Measurements from ENCODE around the gene TRIM33. TPM values are rescaled to one million over a fixed set of nuclear protein-coding genes. Genes with fewer than 3 reads are reported as not detected.

Gene TRIM33
- total and polyA plus RNA-seq, 4 donors: 9.5 to 102 (median 18.8) TPM

GRCh38 chr1:114499478-114499877 is 11.5 kb downstream of the TRIM33 start:
- Histone ChIP-seq H3K4me1 (ENCODE audit: control insufficient read depth in 5 of 5, insufficient read depth in 5 of 5, low read length in 5 of 5) (peaks cover 0 to 28% (median 3%) of the 10 kb centered on the region in 5 donors), H3K36me3 (ENCODE audit: control insufficient read depth in 4 of 4, insufficient read depth in 4 of 4, low read length in 4 of 4) (no peaks in the 10 kb centered on the region), H3K27me3 (ENCODE audit: control insufficient read depth in 3 of 3, insufficient read depth in 3 of 3, low read length in 2 of 3) (no peaks in the 10 kb centered on the region), H3K27ac (ENCODE audit: low read depth in 1 of 2, low read length in 1 of 2) (no peak overlapping the region), H3K4me3 (no peak overlapping the region), H3K9ac (ENCODE audit: insufficient read depth in 1 of 2, low read length in 2 of 2) (no peak overlapping the region), H3K9me3 (ENCODE audit: control insufficient read depth in 4 of 4, insufficient read depth in 3 of 4, low read length in 3 of 4) (no peaks in the 10 kb centered on the region)
- TF ChIP-seq CTCF (IDR thresholded peaks at IDR 0.05; ENCODE audit: control extremely low read depth, extremely low read depth): no peak
- ATAC-seq (ENCODE audit: insufficient read depth, low FRiP score) (no peak), DNase-seq (no peak)

DNA sequence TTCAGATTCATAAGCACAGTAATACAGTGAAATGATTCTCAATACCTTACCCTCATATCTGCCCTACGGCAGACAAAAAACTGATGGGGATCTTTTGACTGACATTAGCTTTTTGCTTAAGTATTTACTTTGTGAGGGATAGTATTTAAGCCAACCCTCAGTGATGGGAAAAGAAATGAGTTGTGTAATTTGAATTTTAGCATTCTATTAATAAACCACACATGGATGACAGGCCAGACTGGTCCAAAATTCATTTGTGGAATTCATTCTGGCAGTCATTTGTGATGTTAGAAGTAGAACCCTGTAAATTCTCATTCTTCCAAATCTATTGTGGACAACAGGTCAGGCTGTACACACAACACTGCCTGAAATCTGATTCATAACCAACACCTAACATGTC is 14.9 kb downstream of the TRIM33 start:
- no peak for DNase-seq

GRCh38 chr1:114495486-114495885 is 15.5 kb downstream of the TRIM33 start:
- Histone ChIP-seq H3K36me3 (ENCODE audit: control insufficient read depth in 4 of 4, insufficient read depth in 4 of 4, low read length in 4 of 4) (peaks cover 0 to 4% (median 0%) of the 10 kb centered on the region in 4 donors), H3K4me1 (ENCODE audit: control insufficient read depth in 5 of 5, insufficient read depth in 5 of 5, low read length in 5 of 5) (peaks cover 0 to 18% (median 3%) of the 10 kb centered on the region in 5 donors), H3K9me3 (ENCODE audit: control insufficient read depth in 4 of 4, insufficient read depth in 3 of 4, low read length in 3 of 4) (peaks cover 0 to 12% (median 2%) of the 10 kb centered on the region in 4 donors), H3K4me3 (no peak overlapping the region), H3K27me3 (ENCODE audit: control insufficient read depth in 3 of 3, insufficient read depth in 3 of 3, low read length in 2 of 3) (no peaks in the 10 kb centered on the region), H3K27ac (ENCODE audit: low read depth in 1 of 2, low read length in 1 of 2) (no peak overlapping the region), H3K9ac (ENCODE audit: insufficient read depth in 1 of 2, low read length in 2 of 2) (no peak overlapping the region)
- WGBS, 2 donors: 55 to 72% methylated on average over 2 of the region's 2 CpGs
- DNase-seq (no peak), ATAC-seq (ENCODE audit: insufficient read depth, low FRiP score) (no peak)
- no peak for TF ChIP-seq CTCF (IDR thresholded peaks at IDR 0.05; ENCODE audit: control extremely low read depth, extremely low read depth)

More for the DNA sequence above, 14.9 kb downstream of the TRIM33 start:
- peaks cover 0 to 4% (median 0%) of the 10 kb centered on the region in 4 donors for H3K36me3 ChIP-seq (ENCODE audit: control insufficient read depth in 4 of 4, insufficient read depth in 4 of 4, low read length in 4 of 4)
- H3K4me3 ChIP-seq: no peak overlapping the region
- peaks cover 0 to 16% (median 3%) of the 10 kb centered on the region in 5 donors for H3K4me1 ChIP-seq (ENCODE audit: control insufficient read depth in 5 of 5, insufficient read depth in 5 of 5, low read length in 5 of 5)
- no peak for TF ChIP-seq CTCF (IDR thresholded peaks at IDR 0.05; ENCODE audit: control extremely low read depth, extremely low read depth)
- ATAC-seq (ENCODE audit: insufficient read depth, low FRiP score): no peak
- whole genome bisulfite sequencing, 2 donors: 54 to 77% methylated on average over 1 of the region's 1 CpG
- H3K9me3 ChIP-seq (ENCODE audit: control insufficient read depth in 4 of 4, insufficient read depth in 3 of 4, low read length in 3 of 4): peaks cover 0 to 8% (median 2%) of the 10 kb centered on the region in 4 donors
- no peak overlapping the region for H3K9ac ChIP-seq (ENCODE audit: insufficient read depth in 1 of 2, low read length in 2 of 2)
- no peaks in the 10 kb centered on the region for H3K27me3 ChIP-seq (ENCODE audit: control insufficient read depth in 3 of 3, insufficient read depth in 3 of 3, low read length in 2 of 3)
- H3K27ac ChIP-seq (ENCODE audit: low read depth in 1 of 2, low read length in 1 of 2): no peak overlapping the region

DNA sequence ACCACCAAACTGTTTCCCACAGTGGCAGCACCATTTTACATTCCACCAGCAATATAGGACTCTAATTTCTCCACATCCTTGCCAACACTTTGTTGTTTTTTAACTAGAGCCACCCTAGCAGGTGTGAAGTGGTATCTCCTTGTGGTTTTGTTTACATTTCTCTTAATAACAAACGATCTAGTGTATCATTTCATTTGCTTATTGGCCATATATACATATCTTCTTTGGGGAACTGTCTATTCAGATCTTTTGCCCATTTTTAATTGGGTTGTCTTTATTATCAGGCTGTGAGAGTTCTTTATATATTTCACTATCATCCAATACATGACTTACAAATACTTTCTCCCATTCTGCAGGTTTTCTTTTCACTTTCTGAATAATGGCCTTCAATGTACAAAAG is 18.0 kb downstream of the TRIM33 start:
- DNase-seq (no peak), ATAC-seq (ENCODE audit: insufficient read depth, low FRiP score) (no peak)
- Histone ChIP-seq H3K9ac (ENCODE audit: insufficient read depth in 1 of 2, low read length in 2 of 2) (no peak overlapping the region), H3K9me3 (ENCODE audit: control insufficient read depth in 4 of 4, insufficient read depth in 3 of 4, low read length in 3 of 4) (peaks cover 0 to 12% (median 2%) of the 10 kb centered on the region in 4 donors), H3K27ac (ENCODE audit: low read depth in 1 of 2, low read length in 1 of 2) (no peak overlapping the region), H3K4me1 (ENCODE audit: control insufficient read depth in 5 of 5, insufficient read depth in 5 of 5, low read length in 5 of 5) (peaks cover 0 to 24% (median 3%) of the 10 kb centered on the region in 5 donors), H3K27me3 (ENCODE audit: control insufficient read depth in 3 of 3, insufficient read depth in 3 of 3, low read length in 2 of 3) (no peaks in the 10 kb centered on the region), H3K4me3 (no peak overlapping the region), H3K36me3 (ENCODE audit: control insufficient read depth in 4 of 4, insufficient read depth in 4 of 4, low read length in 4 of 4) (peaks cover 0 to 4% (median 0%) of the 10 kb centered on the region in 4 donors)
- WGBS, 2 donors: 58 to 83% methylated on average over 1 of the region's 1 CpG
- TF ChIP-seq CTCF (IDR thresholded peaks at IDR 0.05; ENCODE audit: control extremely low read depth, extremely low read depth): no peak

Data from lung (tissue), 12 donors.